Right lobe of liver (tissue), 4 donors: ENCODE data around the gene PKD2L2.

ENCODE experiments used
- POLR2A ChIP-seq: fragments of 450-650 bp; IDR thresholded peaks from one replicate; pipeline ENCODE4 v1.6.1; 2017; ENCODE audit warnings: antibody characterized with exemption, mild to moderate bottlenecking
- TF ChIP-seq, protein P1 (sequence below), 4 donors: fragments of 200-600 bp in 3 of 4; fragments of 450-650 bp in 1 of 4; IDR thresholded peaks; one replicate each; pipeline versions ENCODE4 v1.5.1 to v1.8.0; 2016 to 2022; ENCODE audit warnings: antibody characterized with exemption in 4 of 4, mild to moderate bottlenecking in 2 of 4
- donor health status: DM: no; HTN: no; CAD: no.
- donor health status: DM: no; HTN: no; CAD: no.
- donor health status: DM: no; HTN: yes; CAD: no.

DNA sequence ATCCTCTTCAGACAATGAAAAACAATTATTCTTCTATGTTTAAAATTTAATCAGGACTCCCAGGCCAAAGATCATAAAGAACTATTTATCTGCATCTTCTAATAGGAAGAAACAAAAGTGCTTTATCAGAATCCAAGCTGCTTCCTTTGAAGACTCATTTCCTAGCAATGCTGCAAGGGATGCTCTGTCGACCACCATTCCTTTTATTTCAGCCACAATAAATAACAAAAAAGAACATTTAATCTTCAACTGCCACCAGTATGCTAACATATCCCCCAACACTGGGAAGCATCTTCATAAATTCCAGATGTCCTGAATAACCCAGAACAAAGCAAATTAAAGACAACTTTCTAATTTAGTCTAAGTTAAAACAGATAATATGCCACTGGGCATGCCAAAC lies 68.7 kb downstream of the PKD2L2 start:
- TF ChIP-seq, protein P1, sequence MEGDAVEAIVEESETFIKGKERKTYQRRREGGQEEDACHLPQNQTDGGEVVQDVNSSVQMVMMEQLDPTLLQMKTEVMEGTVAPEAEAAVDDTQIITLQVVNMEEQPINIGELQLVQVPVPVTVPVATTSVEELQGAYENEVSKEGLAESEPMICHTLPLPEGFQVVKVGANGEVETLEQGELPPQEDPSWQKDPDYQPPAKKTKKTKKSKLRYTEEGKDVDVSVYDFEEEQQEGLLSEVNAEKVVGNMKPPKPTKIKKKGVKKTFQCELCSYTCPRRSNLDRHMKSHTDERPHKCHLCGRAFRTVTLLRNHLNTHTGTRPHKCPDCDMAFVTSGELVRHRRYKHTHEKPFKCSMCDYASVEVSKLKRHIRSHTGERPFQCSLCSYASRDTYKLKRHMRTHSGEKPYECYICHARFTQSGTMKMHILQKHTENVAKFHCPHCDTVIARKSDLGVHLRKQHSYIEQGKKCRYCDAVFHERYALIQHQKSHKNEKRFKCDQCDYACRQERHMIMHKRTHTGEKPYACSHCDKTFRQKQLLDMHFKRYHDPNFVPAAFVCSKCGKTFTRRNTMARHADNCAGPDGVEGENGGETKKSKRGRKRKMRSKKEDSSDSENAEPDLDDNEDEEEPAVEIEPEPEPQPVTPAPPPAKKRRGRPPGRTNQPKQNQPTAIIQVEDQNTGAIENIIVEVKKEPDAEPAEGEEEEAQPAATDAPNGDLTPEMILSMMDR (IDR thresholded peaks at IDR 0.05), result no peak
- TF ChIP-seq POLR2A, result no peak
